ENCODE measurements around the gene TTLL11.

- TF ChIP-seq CTCF (IDR thresholded peaks at IDR 0.05) (no peak), EP300 (IDR thresholded peaks at IDR 0.05) (no peak)
Observed at GRCh38 chr9:121997791-121998190, 95.3 kb downstream of the TTLL11 start.

Measured in esophagus muscularis mucosa (tissue), 3 donors.